ENCODE measurements around the gene LYAR. TPM values are rescaled to one million over a fixed set of nuclear protein-coding genes. Genes with fewer than 3 reads are reported as not detected.
A peak's percentile ranks its signal among the peaks of the same experiment; 100 is the strongest.

The LYAR gene
- total and polyA plus RNA-seq, 2 experiments from 2014 or later = 44.0 to 105 TPM

DNA sequence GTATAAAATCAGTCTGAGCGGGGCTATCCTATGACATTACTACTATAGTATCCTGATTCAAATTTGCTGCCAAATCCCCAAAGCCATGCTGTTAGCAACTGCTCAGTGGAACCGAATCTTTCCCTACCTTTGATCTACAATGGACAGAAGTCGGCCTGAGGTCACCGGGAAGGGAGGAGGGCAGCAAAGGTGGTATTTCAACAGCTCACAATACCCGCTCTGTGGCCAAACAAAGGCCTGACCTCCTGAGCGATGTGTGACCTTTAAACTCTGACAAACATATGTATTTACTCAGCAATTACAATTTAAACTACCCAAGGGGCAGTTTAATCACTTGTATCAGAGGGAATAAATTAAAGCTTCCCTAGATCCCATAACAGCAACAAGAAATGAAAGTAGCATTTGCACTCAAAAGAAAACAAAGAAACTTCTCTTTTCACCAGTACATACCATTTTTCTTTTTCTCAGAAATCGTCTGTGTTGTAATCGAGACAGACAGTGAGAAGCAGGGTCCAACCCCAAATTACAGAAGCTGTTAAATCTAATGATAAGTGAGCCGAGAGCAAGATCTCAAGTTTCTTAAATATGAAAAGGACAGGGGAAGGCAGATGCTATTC, 30.4 kb downstream of the LYAR start:
- Histone ChIP-seq H3K79me2 (replicated peaks; ENCODE audit: insufficient read depth) (no peaks in the 10 kb centered on the region), H3F3A (replicated peaks; ENCODE audit: low read depth) (no peaks in the 10 kb centered on the region), H3K4me2 (no peak overlapping the region), H3K4me1 (ENCODE audit: insufficient read depth) (no peaks in the 10 kb centered on the region), H3K27me3 (ENCODE audit: insufficient read depth) (no peaks in the 10 kb centered on the region), H3K27ac (ENCODE audit: low read depth) (no peak overlapping the region), H4K20me1 (replicated peaks; ENCODE audit: insufficient read depth) (no peaks in the 10 kb centered on the region), H3K36me3 (ENCODE audit: insufficient read depth) (no peaks in the 10 kb centered on the region), H3K4me3 (no peak overlapping the region), H2AFZ (no peak overlapping the region), H3K9me2 (ENCODE audit: insufficient read depth) (no peaks in the 10 kb centered on the region)
- Mint-ChIP-seq H3K4me3 (no peak overlapping the region), H3K36me3 (ENCODE audit: low read depth) (no peaks in the 10 kb centered on the region), H3K27me3 (ENCODE audit: insufficient read depth, low read depth, poor library complexity) (peaks cover 3% of the 10 kb centered on the region), H3K9me3 (no peaks in the 10 kb centered on the region), H3K27ac (no peak overlapping the region), H3K4me1 (no peaks in the 10 kb centered on the region)
- ATAC-seq (peak; percentile 67), DNase-seq (ENCODE audit: low spot score) (peak; percentile 9)
- TF ChIP-seq EZH2phosphoT487 (IDR thresholded peaks at IDR 0.05; ENCODE audit: unreplicated experiment) = no peak
- TF ChIP-seq ZNF114 (CRISPR knock-in tag; IDR thresholded peaks at IDR 0.05) = no peak
- TF ChIP-seq, protein P1, sequence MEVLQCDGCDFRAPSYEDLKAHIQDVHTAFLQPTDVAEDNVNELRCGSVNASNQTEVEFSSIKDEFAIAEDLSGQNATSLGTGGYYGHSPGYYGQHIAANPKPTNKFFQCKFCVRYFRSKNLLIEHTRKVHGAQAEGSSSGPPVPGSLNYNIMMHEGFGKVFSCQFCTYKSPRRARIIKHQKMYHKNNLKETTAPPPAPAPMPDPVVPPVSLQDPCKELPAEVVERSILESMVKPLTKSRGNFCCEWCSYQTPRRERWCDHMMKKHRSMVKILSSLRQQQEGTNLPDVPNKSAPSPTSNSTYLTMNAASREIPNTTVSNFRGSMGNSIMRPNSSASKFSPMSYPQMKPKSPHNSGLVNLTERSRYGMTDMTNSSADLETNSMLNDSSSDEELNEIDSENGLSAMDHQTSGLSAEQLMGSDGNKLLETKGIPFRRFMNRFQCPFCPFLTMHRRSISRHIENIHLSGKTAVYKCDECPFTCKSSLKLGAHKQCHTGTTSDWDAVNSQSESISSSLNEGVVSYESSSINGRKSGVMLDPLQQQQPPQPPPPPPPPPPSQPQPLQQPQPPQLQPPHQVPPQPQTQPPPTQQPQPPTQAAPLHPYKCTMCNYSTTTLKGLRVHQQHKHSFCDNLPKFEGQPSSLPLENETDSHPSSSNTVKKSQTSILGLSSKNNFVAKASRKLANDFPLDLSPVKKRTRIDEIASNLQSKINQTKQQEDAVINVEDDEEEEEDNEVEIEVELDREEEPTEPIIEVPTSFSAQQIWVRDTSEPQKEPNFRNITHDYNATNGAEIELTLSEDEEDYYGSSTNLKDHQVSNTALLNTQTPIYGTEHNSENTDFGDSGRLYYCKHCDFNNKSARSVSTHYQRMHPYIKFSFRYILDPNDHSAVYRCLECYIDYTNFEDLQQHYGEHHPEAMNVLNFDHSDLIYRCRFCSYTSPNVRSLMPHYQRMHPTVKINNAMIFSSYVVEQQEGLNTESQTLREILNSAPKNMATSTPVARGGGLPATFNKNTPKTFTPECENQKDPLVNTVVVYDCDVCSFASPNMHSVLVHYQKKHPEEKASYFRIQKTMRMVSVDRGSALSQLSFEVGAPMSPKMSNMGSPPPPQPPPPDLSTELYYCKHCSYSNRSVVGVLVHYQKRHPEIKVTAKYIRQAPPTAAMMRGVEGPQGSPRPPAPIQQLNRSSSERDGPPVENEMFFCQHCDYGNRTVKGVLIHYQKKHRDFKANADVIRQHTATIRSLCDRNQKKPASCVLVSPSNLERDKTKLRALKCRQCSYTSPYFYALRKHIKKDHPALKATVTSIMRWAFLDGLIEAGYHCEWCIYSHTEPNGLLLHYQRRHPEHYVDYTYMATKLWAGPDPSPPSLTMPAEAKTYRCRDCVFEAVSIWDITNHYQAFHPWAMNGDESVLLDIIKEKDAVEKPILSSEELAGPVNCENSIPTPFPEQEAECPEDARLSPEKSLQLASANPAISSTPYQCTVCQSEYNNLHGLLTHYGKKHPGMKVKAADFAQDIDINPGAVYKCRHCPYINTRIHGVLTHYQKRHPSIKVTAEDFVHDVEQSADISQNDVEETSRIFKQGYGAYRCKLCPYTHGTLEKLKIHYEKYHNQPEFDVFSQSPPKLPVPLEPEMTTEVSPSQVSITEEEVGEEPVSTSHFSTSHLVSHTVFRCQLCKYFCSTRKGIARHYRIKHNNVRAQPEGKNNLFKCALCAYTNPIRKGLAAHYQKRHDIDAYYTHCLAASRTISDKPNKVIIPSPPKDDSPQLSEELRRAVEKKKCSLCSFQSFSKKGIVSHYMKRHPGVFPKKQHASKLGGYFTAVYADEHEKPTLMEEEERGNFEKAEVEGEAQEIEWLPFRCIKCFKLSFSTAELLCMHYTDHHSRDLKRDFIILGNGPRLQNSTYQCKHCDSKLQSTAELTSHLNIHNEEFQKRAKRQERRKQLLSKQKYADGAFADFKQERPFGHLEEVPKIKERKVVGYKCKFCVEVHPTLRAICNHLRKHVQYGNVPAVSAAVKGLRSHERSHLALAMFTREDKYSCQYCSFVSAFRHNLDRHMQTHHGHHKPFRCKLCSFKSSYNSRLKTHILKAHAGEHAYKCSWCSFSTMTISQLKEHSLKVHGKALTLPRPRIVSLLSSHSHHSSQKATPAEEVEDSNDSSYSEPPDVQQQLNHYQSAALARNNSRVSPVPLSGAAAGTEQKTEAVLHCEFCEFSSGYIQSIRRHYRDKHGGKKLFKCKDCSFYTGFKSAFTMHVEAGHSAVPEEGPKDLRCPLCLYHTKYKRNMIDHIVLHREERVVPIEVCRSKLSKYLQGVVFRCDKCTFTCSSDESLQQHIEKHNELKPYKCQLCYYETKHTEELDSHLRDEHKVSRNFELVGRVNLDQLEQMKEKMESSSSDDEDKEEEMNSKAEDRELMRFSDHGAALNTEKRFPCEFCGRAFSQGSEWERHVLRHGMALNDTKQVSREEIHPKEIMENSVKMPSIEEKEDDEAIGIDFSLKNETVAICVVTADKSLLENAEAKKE (CRISPR knock-in tag; IDR thresholded peaks at IDR 0.05) = no peak
- TF ChIP-seq NANOG (IDR thresholded peaks at IDR 0.05; ENCODE audit: borderline replicate concordance) = no peak
- TF ChIP-seq POLR2AphosphoS5 (IDR thresholded peaks at IDR 0.05; ENCODE audit: low read depth) = no peak
- TF ChIP-seq EZH2 (IDR thresholded peaks at IDR 0.05; ENCODE audit: low read depth, unreplicated experiment) = no peak
- TF ChIP-seq, protein P2, sequence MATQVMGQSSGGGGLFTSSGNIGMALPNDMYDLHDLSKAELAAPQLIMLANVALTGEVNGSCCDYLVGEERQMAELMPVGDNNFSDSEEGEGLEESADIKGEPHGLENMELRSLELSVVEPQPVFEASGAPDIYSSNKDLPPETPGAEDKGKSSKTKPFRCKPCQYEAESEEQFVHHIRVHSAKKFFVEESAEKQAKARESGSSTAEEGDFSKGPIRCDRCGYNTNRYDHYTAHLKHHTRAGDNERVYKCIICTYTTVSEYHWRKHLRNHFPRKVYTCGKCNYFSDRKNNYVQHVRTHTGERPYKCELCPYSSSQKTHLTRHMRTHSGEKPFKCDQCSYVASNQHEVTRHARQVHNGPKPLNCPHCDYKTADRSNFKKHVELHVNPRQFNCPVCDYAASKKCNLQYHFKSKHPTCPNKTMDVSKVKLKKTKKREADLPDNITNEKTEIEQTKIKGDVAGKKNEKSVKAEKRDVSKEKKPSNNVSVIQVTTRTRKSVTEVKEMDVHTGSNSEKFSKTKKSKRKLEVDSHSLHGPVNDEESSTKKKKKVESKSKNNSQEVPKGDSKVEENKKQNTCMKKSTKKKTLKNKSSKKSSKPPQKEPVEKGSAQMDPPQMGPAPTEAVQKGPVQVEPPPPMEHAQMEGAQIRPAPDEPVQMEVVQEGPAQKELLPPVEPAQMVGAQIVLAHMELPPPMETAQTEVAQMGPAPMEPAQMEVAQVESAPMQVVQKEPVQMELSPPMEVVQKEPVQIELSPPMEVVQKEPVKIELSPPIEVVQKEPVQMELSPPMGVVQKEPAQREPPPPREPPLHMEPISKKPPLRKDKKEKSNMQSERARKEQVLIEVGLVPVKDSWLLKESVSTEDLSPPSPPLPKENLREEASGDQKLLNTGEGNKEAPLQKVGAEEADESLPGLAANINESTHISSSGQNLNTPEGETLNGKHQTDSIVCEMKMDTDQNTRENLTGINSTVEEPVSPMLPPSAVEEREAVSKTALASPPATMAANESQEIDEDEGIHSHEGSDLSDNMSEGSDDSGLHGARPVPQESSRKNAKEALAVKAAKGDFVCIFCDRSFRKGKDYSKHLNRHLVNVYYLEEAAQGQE (IDR thresholded peaks at IDR 0.05; ENCODE audit: unreplicated experiment) = no peak
- no peak for TF ChIP-seq CREB1 (CRISPR knock-in tag; IDR thresholded peaks at IDR 0.05; ENCODE audit: low read depth)
- TF ChIP-seq STAT1 (IDR thresholded peaks at IDR 0.05; ENCODE audit: unreplicated experiment) = no peak
- TF ChIP-seq ZNF331 (CRISPR knock-in tag; IDR thresholded peaks at IDR 0.05; ENCODE audit: low read depth) = no peak
- no peak for TF ChIP-seq JUNB (IDR thresholded peaks at IDR 0.05; ENCODE audit: unreplicated experiment)
- TF ChIP-seq, protein P3, sequence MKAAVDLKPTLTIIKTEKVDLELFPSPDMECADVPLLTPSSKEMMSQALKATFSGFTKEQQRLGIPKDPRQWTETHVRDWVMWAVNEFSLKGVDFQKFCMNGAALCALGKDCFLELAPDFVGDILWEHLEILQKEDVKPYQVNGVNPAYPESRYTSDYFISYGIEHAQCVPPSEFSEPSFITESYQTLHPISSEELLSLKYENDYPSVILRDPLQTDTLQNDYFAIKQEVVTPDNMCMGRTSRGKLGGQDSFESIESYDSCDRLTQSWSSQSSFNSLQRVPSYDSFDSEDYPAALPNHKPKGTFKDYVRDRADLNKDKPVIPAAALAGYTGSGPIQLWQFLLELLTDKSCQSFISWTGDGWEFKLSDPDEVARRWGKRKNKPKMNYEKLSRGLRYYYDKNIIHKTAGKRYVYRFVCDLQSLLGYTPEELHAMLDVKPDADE (IDR thresholded peaks at IDR 0.05) = no peak
- TF ChIP-seq, protein P4, sequence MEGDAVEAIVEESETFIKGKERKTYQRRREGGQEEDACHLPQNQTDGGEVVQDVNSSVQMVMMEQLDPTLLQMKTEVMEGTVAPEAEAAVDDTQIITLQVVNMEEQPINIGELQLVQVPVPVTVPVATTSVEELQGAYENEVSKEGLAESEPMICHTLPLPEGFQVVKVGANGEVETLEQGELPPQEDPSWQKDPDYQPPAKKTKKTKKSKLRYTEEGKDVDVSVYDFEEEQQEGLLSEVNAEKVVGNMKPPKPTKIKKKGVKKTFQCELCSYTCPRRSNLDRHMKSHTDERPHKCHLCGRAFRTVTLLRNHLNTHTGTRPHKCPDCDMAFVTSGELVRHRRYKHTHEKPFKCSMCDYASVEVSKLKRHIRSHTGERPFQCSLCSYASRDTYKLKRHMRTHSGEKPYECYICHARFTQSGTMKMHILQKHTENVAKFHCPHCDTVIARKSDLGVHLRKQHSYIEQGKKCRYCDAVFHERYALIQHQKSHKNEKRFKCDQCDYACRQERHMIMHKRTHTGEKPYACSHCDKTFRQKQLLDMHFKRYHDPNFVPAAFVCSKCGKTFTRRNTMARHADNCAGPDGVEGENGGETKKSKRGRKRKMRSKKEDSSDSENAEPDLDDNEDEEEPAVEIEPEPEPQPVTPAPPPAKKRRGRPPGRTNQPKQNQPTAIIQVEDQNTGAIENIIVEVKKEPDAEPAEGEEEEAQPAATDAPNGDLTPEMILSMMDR (conservative IDR thresholded peaks at IDR 0.05; ENCODE audit: low read depth in 2 of 2) = no peak

All from GM23338 (cell line).